ENCODE results near the gene SPON2. TPM values are rescaled to one million over a fixed set of nuclear protein-coding genes. Genes with fewer than 3 reads are reported as not detected.

Gene SPON2
- total and polyA plus RNA-seq, 7 donors, result 4.1 to 18.5 (median 6.8) TPM

DNA sequence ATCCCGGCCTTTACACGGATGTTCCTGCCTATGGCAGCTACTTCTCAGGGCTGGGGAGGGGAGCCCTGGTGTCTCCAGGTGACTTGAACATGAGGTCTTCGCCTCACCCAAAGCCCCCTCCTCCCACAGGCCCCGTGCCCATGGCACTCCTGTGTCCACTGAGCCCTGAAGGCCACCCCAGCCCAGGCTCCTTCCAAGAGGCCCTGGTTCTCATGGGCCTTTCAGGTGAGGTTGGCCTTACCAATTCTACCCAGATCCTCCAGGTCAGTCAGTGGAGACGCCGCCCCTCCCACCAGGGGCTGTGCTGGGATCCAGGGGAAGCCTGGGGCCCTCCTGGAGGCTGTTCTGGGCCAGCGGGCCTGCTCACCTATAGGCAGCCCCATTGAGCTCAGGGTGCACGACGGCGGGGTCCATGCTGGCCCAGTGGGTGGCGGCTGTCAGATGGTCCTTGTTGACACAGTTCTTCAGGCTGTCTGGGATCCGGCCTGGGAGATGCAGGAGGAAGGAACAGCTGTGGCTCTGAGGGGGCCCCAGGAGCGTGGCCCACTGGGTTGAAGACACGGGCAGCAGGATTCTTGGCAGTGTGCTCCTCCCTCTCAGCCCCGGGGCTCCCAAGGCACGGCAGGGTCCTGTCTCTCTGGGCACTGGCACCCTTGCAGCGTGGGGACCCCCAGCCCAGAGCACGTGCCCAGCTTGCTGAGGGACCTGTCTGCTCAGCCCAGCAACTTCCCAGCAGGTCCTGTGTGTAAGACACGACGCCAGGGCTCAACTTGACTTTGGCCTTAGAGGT, 40.4 kb upstream of the SPON2 start:
- Histone ChIP-seq H3K4me3 (no peak overlapping the region), H3K36me3 (ENCODE audit: insufficient read depth in 1 of 2, low read depth in 1 of 2) (peaks cover 0 to 67% of the 10 kb centered on the region in 2 donors), H3K27ac (peak overlapping the region; percentile 23), H3K4me1 (peaks cover 42% of the 10 kb centered on the region), H3K27me3 (ENCODE audit: insufficient read depth in 3 of 3, low read length in 2 of 3) (no peaks in the 10 kb centered on the region), H3K9me3 (no peaks in the 10 kb centered on the region)
- intact Hi-C loops (cut with DNase I), result loop anchor here (5.0 kb wide), 1 partner anchor 45 kb away; no protein-coding TSS in a partner anchor
- ATAC-seq (no peak), DNase-seq (peak; percentile 9 to 40)
- 82 to 88% (median 82%) methylated on average over 18 to 20 of the region's 20 CpGs for WGBS, 3 donors
- TF ChIP-seq, protein P1, sequence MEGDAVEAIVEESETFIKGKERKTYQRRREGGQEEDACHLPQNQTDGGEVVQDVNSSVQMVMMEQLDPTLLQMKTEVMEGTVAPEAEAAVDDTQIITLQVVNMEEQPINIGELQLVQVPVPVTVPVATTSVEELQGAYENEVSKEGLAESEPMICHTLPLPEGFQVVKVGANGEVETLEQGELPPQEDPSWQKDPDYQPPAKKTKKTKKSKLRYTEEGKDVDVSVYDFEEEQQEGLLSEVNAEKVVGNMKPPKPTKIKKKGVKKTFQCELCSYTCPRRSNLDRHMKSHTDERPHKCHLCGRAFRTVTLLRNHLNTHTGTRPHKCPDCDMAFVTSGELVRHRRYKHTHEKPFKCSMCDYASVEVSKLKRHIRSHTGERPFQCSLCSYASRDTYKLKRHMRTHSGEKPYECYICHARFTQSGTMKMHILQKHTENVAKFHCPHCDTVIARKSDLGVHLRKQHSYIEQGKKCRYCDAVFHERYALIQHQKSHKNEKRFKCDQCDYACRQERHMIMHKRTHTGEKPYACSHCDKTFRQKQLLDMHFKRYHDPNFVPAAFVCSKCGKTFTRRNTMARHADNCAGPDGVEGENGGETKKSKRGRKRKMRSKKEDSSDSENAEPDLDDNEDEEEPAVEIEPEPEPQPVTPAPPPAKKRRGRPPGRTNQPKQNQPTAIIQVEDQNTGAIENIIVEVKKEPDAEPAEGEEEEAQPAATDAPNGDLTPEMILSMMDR (IDR thresholded peaks at IDR 0.05), result no peak

DNA sequence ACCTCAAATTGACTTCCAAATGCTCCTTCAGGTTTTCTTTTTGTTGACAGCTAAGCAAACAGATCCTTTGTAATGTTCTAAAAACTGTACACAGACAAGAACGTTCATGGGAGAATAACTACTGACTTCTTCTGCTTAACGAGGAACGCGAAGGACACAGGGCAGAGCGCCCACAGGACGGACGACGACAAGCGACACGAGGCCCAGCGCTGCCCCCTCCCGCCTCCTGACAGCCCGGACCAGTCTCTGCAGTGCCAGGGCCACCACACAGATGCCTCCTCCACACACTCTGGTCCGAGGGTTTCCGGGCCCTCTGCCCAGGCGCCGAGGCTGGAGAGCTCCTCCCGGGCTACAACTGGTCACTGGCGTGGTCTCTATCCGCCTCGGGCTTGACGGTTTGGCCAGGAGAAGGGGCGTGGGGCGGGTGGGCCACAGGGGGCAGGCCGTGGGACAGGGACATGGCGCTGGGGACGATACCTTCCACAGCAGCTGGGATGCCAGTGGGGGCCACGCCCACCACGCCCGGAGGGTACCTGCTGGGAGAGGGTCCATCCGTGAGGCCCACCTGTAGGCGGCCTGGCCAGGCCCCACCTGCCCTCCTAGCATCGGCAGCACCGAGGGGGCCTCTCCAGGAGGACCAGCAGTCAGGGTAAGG, 39.6 kb upstream of the SPON2 start:
- ATAC-seq (peak in 3 of 4 donors; percentile 32 to 41 (median 34)), DNase-seq (peak; percentile 37 to 65)
- no peak overlapping the region for H3K4me3 ChIP-seq
- H3K27me3 ChIP-seq (ENCODE audit: insufficient read depth in 3 of 3, low read length in 2 of 3), result no peaks in the 10 kb centered on the region
- peaks cover 42% of the 10 kb centered on the region for H3K4me1 ChIP-seq
- TF ChIP-seq, protein P1 (IDR thresholded peaks at IDR 0.05), result no peak
- H3K9me3 ChIP-seq, result no peaks in the 10 kb centered on the region
- intact Hi-C loops (cut with DNase I), result loop anchor here (5.0 kb wide), 1 partner anchor 45 kb away; no protein-coding TSS in a partner anchor
- WGBS, 3 donors, result 54 to 74% (median 57%) methylated on average over 33 to 34 of the region's 34 CpGs
- peak overlapping the region; percentile 23 for H3K27ac ChIP-seq
- H3K36me3 ChIP-seq (ENCODE audit: insufficient read depth in 1 of 2, low read depth in 1 of 2), result peaks cover 0 to 61% of the 10 kb centered on the region in 2 donors

DNA sequence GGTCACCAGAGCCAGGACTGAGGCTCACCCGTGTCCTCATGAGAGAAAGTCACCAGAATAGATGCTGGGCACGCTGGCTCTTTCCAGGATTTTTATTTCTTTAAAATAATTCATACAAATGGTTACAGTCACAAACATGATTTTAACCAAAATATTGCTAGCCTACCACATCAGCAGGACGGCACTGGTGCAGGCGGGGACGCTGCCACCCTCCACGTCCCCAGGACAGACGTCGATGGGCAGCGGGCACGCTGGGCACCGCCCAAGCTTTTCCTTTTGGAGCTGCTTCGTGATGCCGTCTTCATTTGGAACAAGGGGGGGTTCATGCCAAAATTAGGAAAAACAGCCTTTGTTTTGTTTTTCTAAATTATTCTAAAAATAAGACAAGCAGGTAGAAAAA, 39.0 kb upstream of the SPON2 start:
- intact Hi-C loops (cut with DNase I), result loop anchor here (5.0 kb wide), 1 partner anchor 44 kb away; no protein-coding TSS in a partner anchor
- 78 to 88% (median 80%) methylated on average over 13 of the region's 13 CpGs for WGBS, 3 donors
- H3K4me1 ChIP-seq, result peaks cover 42% of the 10 kb centered on the region
- H3K27me3 ChIP-seq (ENCODE audit: insufficient read depth in 3 of 3, low read length in 2 of 3), result no peaks in the 10 kb centered on the region
- peaks cover 0 to 55% of the 10 kb centered on the region in 2 donors for H3K36me3 ChIP-seq (ENCODE audit: insufficient read depth in 1 of 2, low read depth in 1 of 2)
- no peak for ATAC-seq
- DNase-seq, result peak in 1 of 2 donors; percentile 28
- no peak overlapping the region for H3K4me3 ChIP-seq
- no peaks in the 10 kb centered on the region for H3K9me3 ChIP-seq
- TF ChIP-seq, protein P1 (IDR thresholded peaks at IDR 0.05), result no peak
- H3K27ac ChIP-seq, result no peak overlapping the region

DNA sequence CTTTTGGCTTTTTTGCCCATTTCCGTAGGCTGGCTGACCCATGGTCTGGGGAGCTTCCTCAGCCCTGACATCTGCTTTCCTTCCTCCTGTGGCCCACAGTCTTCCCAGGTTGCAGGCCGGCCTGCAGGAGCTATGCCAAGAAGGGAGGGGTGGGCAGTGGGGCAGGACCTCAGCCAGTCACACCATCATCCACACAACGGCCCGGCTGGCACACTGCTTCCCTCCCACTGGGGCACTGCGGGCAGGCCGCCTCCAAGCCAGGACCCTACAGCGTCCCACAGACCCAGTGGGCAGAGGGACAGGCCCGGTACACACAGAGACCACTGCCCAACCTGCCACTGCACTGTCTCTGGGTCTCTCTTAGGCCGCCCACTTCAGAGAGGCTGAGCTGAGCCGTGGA, 38.6 kb upstream of the SPON2 start:
- H3K27me3 ChIP-seq (ENCODE audit: insufficient read depth in 3 of 3, low read length in 2 of 3), result no peaks in the 10 kb centered on the region
- intact Hi-C loops (cut with DNase I), result loop anchor here (5.0 kb wide), 1 partner anchor 44 kb away; no protein-coding TSS in a partner anchor
- H3K4me1 ChIP-seq, result peaks cover 42% of the 10 kb centered on the region
- DNase-seq (peak; percentile 11 to 53), ATAC-seq (no peak)
- H3K27ac ChIP-seq, result no peak overlapping the region
- no peak overlapping the region for H3K4me3 ChIP-seq
- H3K9me3 ChIP-seq, result no peaks in the 10 kb centered on the region
- 66 to 81% (median 72%) methylated on average over 9 to 10 of the region's 10 CpGs for WGBS, 3 donors
- TF ChIP-seq, protein P1 (IDR thresholded peaks at IDR 0.05), result no peak
- peaks cover 0 to 51% of the 10 kb centered on the region in 2 donors for H3K36me3 ChIP-seq (ENCODE audit: insufficient read depth in 1 of 2, low read depth in 1 of 2)

Measured in psoas muscle (tissue), 8 donors.